Measurements from ENCODE around the gene WDR36. TPM values are rescaled to one million over a fixed set of nuclear protein-coding genes. Genes with fewer than 3 reads are reported as not detected.

The WDR36 gene
- total RNA-seq, 1 donor from 2014 or later: 23.5 TPM

DNA sequence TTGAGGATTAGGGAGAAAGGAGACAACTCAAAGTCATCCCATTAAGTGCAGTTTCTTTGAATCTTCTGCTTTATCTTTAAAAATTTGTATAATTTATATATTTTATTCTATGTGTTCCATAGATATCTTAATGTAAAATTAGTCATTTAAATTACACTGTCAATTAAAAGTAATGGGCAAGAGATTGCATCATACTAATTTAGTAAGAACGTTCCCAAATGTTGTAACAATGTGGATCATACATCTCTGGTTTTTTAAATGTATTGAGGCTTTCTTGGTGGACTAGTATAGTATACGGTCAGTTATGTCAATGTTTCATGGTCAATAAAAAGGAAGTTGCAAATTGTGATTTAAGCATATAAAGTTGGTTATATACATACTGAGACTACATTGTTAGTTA is 14.5 kb upstream of the WDR36 start:
- no peaks in the 10 kb centered on the region for H3K36me3 Mint-ChIP-seq (ENCODE audit: unreplicated experiment)
- no peak overlapping the region for H3K4me3 Mint-ChIP-seq (ENCODE audit: unreplicated experiment)
- peaks cover 11% of the 10 kb centered on the region for H3K4me1 Mint-ChIP-seq (ENCODE audit: unreplicated experiment)
- peaks cover 75% of the 10 kb centered on the region for H3K27me3 Mint-ChIP-seq (ENCODE audit: unreplicated experiment)
- no peak overlapping the region for H3K27ac Mint-ChIP-seq (ENCODE audit: unreplicated experiment)
- H3K9me3 Mint-ChIP-seq (ENCODE audit: unreplicated experiment): no peaks in the 10 kb centered on the region
- TF ChIP-seq, protein P1, sequence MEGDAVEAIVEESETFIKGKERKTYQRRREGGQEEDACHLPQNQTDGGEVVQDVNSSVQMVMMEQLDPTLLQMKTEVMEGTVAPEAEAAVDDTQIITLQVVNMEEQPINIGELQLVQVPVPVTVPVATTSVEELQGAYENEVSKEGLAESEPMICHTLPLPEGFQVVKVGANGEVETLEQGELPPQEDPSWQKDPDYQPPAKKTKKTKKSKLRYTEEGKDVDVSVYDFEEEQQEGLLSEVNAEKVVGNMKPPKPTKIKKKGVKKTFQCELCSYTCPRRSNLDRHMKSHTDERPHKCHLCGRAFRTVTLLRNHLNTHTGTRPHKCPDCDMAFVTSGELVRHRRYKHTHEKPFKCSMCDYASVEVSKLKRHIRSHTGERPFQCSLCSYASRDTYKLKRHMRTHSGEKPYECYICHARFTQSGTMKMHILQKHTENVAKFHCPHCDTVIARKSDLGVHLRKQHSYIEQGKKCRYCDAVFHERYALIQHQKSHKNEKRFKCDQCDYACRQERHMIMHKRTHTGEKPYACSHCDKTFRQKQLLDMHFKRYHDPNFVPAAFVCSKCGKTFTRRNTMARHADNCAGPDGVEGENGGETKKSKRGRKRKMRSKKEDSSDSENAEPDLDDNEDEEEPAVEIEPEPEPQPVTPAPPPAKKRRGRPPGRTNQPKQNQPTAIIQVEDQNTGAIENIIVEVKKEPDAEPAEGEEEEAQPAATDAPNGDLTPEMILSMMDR (IDR thresholded peaks at IDR 0.05): no peak
- no peak for DNase-seq (ENCODE audit: extremely low spot score, unreplicated experiment)

DNA sequence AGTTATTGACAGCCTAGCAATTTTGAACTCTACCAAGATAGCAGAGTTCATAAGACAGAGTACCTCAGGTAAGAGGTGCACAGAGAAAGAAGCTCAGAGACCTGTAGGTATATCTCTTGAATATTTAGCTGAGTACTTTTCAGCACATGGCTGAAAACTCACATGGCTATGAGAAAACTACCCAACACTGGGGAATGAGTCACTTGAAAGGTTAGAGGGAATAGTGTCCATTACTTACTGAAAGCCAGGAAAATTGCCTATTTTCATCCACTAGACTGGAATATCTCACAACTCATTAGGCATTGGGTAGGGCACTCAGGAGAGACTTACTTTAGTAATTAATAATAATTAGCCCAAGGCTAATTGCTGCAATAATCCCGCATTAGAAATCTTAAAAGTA is 12.3 kb upstream of the WDR36 start:
- peaks cover 68% of the 10 kb centered on the region for H3K27me3 Mint-ChIP-seq (ENCODE audit: unreplicated experiment)
- no peaks in the 10 kb centered on the region for H3K36me3 Mint-ChIP-seq (ENCODE audit: unreplicated experiment)
- H3K4me1 Mint-ChIP-seq (ENCODE audit: unreplicated experiment): no peaks in the 10 kb centered on the region
- H3K4me3 Mint-ChIP-seq (ENCODE audit: unreplicated experiment): no peak overlapping the region
- no peak for DNase-seq (ENCODE audit: extremely low spot score, unreplicated experiment)
- TF ChIP-seq, protein P1 (IDR thresholded peaks at IDR 0.05): no peak
- no peaks in the 10 kb centered on the region for H3K9me3 Mint-ChIP-seq (ENCODE audit: unreplicated experiment)
- no peak overlapping the region for H3K27ac Mint-ChIP-seq (ENCODE audit: unreplicated experiment)

DNA sequence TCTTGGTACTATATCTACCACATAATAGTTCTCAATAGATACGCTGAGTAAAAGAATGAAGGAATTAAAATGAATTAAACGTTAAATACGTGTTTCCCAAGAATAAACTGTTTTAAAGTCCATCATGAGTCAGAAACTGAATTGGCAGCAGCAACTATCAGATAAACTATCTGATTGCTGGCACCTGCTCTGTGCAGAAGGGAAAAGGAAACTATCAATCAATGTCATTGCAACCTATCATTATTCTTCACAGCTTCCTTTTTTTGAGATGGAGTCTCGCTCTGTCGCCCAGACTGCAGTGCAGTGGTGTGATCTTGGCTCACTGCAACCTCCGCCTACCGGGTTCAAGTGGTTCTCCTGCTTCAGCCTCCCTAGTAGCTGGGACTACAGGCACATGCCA is 8.8 kb upstream of the WDR36 start:
- Mint-ChIP-seq H3K27ac (ENCODE audit: unreplicated experiment) (no peak overlapping the region), H3K9me3 (ENCODE audit: unreplicated experiment) (no peaks in the 10 kb centered on the region), H3K4me1 (ENCODE audit: unreplicated experiment) (no peaks in the 10 kb centered on the region), H3K36me3 (ENCODE audit: unreplicated experiment) (no peaks in the 10 kb centered on the region), H3K27me3 (ENCODE audit: unreplicated experiment) (peaks cover 43% of the 10 kb centered on the region), H3K4me3 (ENCODE audit: unreplicated experiment) (no peak overlapping the region)
- DNase-seq (ENCODE audit: extremely low spot score, unreplicated experiment): no peak
- TF ChIP-seq, protein P1 (IDR thresholded peaks at IDR 0.05): no peak

DNA sequence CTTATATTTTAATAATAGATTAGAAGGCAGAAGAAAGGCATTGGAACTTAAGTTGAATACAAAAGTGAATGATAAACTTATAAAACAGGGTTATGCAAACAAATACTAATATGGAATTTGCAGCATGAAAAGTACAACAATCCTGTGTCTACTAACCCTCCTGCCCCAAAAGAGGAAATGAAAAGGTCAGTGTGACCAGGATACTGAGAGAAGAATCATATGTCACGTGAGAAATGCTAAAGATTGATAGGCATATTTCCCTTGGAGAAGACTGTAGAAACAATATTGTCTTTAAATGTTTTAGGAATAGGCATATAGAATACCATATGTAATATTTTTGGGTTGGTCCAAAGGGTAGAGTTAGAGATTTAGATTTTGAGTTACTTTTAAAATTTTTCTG is 3.8 kb downstream of the WDR36 start:
- peaks cover 20% of the 10 kb centered on the region for H3K4me1 Mint-ChIP-seq (ENCODE audit: unreplicated experiment)
- H3K27me3 Mint-ChIP-seq (ENCODE audit: unreplicated experiment): no peaks in the 10 kb centered on the region
- peaks cover 23% of the 10 kb centered on the region for H3K36me3 Mint-ChIP-seq (ENCODE audit: unreplicated experiment)
- no peak overlapping the region for H3K4me3 Mint-ChIP-seq (ENCODE audit: unreplicated experiment)
- TF ChIP-seq, protein P1 (IDR thresholded peaks at IDR 0.05): no peak
- peaks cover under 1% of the 10 kb centered on the region for H3K9me3 Mint-ChIP-seq (ENCODE audit: unreplicated experiment)
- no peak overlapping the region for H3K27ac Mint-ChIP-seq (ENCODE audit: unreplicated experiment)
- no peak for DNase-seq (ENCODE audit: extremely low spot score, unreplicated experiment)

DNA sequence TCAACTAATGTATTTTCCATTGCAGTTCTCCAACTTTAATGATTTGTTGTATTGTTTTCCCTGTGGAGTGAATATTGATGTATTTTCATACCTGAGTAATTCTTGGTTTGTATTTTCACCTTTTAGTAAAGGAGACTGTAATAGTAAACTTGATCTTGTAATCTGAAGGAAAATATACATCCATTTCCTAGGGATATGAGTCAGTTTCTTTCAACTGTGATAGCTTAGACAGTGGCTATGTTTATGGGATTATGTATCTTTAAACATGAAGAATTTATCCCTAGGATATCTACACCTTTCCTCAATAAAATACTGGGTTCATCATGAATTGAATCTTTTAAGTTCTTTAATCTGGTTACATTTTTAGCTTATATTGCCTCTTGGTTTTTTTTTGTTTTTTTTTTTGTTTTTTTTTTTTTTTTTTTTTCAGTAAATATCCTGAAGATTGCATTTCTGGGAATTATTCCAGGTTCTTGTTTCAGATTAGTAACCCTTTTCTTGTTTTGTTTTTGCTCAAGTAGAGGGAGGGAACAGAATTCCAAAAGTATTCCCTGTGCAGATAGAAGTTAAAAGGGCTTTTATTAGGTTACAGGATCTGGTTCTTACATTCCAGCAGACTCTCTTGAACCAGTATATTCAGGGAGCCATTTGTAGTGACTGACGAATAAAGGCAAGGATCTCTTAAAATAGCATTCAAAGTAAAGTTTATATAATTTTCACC is 7.1 kb downstream of the WDR36 start:
- TF ChIP-seq, protein P1 (IDR thresholded peaks at IDR 0.05): no peak
- Mint-ChIP-seq H3K27me3 (ENCODE audit: unreplicated experiment) (no peaks in the 10 kb centered on the region), H3K27ac (ENCODE audit: unreplicated experiment) (no peak overlapping the region), H3K4me1 (ENCODE audit: unreplicated experiment) (peaks cover 2% of the 10 kb centered on the region), H3K9me3 (ENCODE audit: unreplicated experiment) (no peaks in the 10 kb centered on the region), H3K36me3 (ENCODE audit: unreplicated experiment) (peaks cover 42% of the 10 kb centered on the region), H3K4me3 (ENCODE audit: unreplicated experiment) (no peak overlapping the region)
- no peak for DNase-seq (ENCODE audit: extremely low spot score, unreplicated experiment)

Data from osteocyte (in vitro differentiated cells).